ENCODE measurements around the gene EEFSEC.

DNA sequence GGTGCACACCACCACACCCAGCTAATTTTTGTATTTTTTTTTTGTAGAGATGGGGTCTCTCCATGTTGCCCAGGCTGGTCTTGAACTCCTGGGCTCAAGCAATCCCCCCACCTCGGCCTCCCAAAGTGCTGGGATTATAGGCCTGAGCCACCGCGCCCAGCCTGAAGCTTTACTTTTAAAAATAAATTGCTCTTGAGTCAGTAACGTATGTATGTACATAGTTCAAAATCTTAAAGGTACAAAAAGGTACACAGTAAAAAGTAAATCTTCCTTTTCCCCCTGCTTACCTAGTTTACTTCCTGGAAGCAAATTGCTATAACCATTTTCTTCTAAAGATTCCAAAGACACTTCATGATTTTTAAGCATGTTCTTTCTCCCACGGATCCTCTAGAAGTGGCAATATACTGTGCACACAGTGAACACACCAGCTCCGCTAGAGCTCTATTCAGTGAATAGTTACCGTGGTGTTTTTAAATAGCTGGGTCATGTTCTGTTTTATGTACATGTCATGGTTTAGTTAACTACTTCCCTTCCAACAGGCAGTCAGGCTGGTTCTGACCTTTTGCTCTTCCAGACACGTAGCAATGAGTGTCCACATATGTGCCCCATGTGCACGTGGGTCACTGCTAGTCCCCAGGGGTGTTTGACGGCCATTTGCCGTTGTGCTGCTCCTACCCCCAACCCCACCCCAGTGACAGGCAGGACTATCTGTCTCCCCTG lies 82.1 kb downstream of the EEFSEC start:
- TF ChIP-seq TAF1 (IDR thresholded peaks at IDR 0.05; ENCODE audit: borderline replicate concordance, low read depth, low read length) (no peak), POLR2A (IDR thresholded peaks at IDR 0.05; ENCODE audit: low read depth, low read length) (no peak)

Data from GM12892 (cell line).